GM21447 (cell line): ENCODE results near the gene HPSE.

Experiments
- ATAC-seq: cut with Tn5 transposase; IDR thresholded peaks from one replicate; pipeline ENCODE4 v1.9.1; 2021; ENCODE audit not compliant: unreplicated experiment

HPSE gene

DNA sequence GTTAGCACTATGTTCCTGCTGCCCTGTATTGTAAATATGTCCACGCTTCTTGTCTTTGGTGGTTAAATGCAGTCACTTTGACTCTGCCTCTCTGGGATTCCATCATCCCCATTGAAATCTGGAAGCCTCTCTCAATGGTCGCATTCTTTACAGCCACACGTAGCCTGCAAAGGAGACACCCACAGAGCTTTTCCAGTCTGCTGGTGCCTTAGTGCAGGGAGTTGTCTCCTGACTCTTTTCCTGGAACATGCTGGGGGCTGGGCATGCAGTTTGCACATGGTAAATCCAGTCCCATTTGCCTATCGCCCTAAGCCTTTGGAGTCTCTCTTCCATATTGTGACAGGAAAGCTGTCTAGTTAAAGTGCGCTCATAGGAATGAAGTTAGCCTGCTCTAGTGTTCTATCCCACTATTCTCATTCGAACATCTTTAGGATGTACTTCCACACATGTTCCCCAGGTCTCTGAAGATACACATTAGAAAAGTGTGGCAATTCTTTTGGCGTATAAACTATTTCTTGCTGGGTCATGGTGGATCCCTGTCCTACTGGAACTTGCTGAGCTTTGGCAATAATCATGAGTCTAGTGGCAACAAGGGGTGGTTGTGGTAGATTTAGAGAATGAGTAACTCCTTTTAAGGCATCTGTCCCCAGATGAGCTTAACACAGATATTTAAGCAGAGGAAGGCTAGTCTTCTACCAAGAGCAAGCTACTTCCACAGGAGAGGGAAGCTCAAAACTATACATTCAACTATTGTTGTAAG, 83.8 kb downstream of the HPSE start:
- ATAC-seq: no peak

DNA sequence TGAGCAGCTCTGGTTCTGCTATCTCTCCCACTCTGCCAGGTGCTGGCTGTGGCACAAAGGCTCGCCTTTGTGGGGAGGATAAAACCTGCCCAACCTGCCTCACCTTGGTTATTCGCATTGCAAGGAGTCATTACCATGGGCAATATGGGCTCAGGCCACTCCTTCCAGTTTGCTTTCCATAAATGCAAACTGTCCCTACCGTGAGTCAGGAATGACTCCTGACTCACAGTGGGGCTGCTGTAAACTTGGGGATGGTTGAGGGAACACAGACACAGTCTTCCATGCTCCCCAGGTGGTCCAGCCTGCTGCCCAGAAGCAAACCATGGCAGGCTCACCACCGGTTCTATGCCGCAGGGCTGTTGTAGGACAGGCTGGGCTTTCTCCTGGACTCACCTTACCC, 86.2 kb downstream of the HPSE start:
- ATAC-seq: no peak

DNA sequence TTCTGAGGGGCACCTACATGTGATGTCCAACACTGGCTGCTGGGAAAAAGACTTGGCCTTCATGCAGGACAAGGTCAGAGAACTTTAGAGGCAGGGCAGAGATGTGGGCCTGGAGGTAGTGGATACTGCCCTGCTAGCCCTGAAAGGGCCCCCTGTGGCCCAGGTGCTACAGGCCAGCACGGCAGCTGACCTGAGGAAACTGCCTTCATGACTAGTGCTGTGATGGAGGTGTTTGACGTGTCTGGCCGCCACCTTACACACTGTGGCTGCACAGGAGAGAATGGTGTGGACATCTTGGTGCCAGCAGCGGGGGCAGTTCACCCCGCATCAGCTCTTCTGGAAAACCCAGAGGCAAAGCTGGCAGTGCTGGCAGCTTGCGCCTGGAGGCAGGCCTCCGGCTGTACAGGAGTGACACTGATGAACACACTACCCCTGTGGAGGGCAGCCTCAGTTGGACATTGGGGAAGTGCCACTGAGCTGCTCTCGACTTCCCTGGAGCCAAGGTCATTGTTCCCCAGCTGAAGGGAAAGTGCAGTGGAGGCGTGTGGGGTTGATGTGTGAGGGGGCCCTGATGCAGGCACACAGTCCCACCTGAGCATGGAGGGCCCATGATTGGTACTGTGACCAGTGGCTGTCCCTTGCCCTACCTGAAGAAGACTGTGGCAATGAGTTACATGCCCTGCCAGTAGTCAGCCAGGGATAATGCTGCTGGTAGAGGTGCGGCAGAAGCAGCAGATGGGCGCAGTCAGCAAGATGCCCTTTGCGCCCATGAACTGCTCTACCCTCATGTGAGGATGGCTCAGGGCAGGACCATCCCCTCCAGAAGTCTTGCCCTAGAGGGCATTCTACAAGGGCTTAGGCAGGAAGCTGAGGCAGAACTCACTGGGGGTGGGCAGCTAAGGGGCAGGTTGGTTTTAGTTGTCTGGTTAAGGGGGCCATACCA, 87.0 kb downstream of the HPSE start:
- ATAC-seq: no peak
